ENCODE results near the gene CFAP410. TPM values are rescaled to one million over a fixed set of nuclear protein-coding genes. Genes with fewer than 3 reads are reported as not detected.
"Not testable (repeated sequence)": the region's sequence is repeated elsewhere in the genome, so short reads cannot be mapped to it uniquely, and the experiment has no call there.

CFAP410 gene
- polyA plus RNA-seq, 3 donors = 14.8 to 18.7 (median 15.4) TPM

DNA sequence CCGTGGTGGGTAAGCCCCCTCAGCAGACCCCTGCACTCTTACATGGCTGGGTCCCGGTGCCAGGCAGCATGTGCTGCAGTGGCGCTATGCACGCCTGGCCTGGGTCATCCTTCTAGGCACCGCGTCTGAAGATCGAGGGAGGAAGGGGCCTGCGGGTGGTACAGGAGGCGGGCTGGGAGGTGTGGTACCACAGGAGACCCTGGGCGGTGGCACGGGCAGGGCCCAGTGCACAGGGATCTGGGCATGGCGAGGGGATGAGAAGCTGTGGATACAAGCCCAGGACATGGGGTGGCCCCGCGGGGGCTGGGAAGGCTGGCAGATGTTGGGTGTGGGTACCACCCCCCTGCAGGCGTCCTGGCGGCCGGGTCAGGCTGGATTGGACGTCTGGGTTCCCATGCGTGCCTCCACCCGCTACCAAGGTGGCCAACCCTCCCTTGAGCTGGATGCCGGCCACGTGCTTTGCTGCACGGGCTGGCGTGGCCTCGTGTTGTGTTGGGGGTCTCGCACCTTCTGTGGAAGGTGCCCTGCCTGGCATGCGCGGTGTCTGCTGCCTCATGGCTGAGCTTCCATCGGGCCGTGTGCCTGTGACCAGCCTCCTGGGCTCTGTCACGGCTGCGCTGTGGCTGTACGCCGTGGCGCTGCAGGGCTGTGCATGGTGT lies 19.7 kb downstream of the CFAP410 start:
- no peak for DNase-seq (ENCODE audit: low read depth in 3 of 3, low spot score in 2 of 3)

- DNase-seq (ENCODE audit: low read depth in 3 of 3, low spot score in 2 of 3) = no peak
Observed at GRCh38 chr21:44318489-44319285, 20.5 kb downstream of the CFAP410 start.

GRCh38 chr21:44317871-44318270 lies 21.3 kb downstream of the CFAP410 start:
- DNase-seq (ENCODE audit: low read depth in 3 of 3, low spot score in 2 of 3) = no peak

GRCh38 chr21:44317241-44317782 lies 21.9 kb downstream of the CFAP410 start:
- no peak for DNase-seq (ENCODE audit: low read depth in 3 of 3, low spot score in 2 of 3)

DNA sequence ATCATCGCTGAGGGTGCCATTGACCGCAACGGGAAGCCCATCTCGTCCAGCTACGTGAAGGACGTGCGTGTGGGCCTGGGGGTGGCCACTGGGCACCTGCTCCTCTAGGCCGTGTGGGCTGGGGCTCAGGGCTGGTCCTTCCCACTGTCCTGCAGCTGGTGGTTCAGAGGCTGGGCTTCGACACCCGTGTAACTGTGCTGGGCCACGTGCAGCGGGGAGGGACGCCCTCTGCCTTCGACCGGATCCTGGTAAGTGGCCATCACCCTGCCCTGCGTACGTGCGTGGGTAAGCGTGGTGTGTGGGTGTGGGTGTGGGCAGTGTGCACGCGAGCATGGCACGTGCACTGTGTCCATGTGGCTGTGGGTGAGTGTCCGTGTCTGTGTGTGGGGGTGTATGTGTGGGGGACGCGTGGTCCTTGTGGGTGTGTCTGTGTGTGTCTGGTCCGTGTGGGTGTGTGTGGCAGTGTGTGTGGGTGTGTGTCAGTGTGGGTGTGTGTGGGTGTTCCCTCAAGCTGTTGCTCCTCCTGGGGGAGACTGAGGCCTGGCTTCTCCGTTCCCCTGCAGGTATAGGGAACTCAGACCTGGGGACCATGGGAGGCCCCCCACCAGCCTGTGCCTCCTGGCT lies 22.8 kb downstream of the CFAP410 start:
- no peak for DNase-seq (ENCODE audit: low read depth in 3 of 3, low spot score in 2 of 3)

DNA sequence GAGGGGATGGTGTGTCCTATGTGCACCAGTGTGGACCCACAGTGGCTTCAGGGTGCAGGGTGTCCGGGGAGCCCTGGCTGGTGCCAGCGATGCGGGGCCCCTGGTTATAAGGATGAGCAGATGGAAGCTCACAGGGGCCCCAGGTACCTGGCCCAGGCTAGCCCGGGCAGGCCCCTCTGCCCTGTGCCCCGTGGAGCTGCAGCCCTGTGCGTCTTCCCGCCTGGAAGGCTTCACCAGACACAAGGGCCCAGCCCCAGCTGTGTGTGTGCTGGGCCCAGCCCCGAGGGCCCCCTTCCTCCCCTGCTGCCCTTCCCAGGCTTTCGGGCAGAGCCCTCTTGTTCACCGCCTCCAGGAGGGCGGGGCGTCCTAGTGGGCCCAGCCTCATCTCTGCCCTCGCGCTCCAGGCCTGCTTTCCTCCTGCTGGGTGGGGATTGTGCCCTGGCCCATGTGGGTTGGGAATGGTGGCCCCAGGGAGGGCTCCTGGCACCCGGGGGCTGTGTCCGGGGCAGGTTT lies 23.4 kb downstream of the CFAP410 start:
- no peak for DNase-seq (ENCODE audit: low read depth in 3 of 3, low spot score in 2 of 3)

DNA sequence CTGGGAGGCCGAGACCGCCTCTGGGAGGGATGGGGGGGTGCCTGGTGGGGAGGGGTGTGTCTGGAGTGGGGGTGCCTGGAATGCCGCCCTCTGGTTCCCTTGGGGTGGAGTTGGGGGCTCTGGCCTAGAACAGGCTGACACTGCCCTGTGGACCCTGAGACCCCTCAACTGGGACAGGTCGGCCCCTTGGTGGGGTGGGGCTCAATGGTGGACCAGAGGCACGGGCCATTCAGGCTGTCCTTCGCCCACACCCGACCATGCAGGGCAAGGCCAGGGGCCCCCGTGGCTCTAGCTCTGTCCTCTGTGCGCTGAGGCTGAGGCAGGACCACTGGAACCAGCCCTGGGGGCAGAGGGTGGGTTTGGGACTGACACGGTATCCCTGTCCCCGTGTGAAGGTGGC lies 24.6 kb downstream of the CFAP410 start:
- DNase-seq (ENCODE audit: low read depth in 3 of 3, low spot score in 2 of 3) = no peak

- DNase-seq (ENCODE audit: low read depth in 3 of 3, low spot score in 2 of 3) = no peak
Observed at GRCh38 chr21:44314128-44314527, 25.1 kb downstream of the CFAP410 start.

GRCh38 chr21:44313451-44313850 lies 25.7 kb downstream of the CFAP410 start:
- DNase-seq (ENCODE audit: low read depth in 3 of 3, low spot score in 2 of 3) = no peak

DNA sequence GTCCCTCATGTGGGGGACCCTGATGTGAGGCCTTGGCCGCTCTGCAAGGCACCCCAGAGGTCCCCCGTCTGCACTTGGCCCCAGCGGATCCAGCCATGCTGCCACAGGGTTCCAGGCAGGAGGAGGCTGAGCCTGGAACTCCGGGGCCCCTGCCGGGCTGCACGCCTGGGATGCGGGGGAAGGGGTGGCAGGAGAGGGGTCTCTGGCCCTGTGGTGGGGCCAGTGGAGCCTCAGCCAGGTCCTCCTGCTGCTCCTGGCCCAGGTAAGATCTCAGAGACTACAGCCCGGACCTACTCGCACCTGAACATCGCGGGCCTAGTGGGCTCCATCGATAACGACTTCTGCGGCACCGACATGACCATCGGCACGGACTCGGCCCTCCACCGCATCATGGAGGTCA lies 26.5 kb downstream of the CFAP410 start:
- no peak for DNase-seq (ENCODE audit: low read depth in 3 of 3, low spot score in 2 of 3)

DNA sequence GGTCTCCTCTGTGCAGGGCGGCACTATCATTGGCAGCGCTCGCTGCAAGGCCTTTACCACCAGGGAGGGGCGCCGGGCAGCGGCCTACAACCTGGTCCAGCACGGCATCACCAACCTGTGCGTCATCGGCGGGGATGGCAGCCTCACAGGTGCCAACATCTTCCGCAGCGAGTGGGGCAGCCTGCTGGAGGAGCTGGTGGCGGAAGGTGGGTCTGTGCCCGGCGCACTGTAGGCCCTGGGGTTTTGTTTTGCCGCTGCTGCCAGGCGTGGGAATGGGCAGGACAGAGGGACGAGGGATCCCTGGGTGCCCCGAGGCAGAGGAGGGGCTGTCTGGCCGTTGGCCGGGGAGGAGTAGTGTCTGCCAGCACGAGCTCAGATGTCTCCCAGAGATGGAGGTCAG lies 27.1 kb downstream of the CFAP410 start:
- no peak for DNase-seq (ENCODE audit: low read depth in 3 of 3, low spot score in 2 of 3)

GRCh38 chr21:44310628-44311507 lies 28.3 kb downstream of the CFAP410 start:
- no peak for DNase-seq (ENCODE audit: low read depth in 3 of 3, low spot score in 2 of 3)

DNA sequence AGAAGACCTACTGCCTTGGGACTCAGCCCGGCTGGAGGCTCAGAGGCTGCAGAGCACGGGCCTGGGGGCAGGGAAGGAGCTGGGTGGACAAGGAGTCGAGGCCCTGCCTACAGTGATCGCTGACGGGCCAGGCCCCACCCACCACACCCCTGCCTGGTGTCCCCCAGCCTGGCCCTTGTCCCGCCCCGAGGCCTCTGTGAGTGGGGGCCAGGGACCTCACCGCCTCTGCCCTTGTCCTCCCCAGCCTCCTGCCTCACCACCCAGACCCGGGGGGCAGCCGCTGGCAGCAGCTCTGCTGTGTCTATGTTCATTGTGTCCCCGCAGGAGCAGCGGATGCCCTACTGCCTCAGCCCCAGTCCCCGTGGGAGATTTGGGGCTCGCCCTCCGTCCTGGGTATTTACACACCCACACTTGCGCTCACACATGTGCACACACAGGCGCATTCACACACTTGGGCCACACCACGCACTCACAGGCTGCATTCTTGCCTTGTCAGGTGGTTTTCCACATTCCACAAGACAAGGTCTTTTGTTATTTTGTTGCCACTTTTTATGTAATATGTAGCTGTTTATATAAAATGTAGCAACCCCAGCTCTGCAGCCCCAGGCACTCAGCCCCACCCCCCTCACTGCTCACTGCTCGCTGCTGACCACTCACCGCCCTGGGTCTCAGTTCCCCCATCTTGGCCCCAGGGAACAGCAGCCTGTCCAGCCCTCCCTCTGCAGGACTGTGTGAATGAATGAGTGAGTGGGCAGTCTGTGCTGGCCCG lies 32.1 kb downstream of the CFAP410 start:
- no peak for DNase-seq (ENCODE audit: low read depth in 3 of 3, low spot score in 2 of 3)

DNA sequence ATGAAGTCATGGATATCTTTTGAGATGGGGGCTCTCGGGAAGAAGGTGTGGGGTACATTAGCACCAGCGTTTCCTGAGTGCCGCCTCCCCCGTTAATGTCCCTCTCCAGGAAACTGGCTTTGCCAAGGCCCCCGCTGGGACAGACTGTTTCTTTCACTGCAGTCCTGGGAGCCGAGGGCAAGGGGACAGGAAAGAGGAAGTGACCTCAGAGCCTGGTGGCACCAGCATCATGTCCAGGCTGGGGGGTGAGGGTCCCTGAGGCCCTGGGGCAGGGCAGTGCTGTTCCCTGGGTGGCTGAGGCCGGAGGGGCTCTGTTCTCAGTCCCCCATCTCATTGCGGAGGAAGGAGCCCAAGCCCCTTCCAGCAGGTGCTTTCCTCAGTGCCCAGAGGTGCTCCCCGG lies 33.5 kb downstream of the CFAP410 start:
- DNase-seq (ENCODE audit: low read depth in 3 of 3, low spot score in 2 of 3) = no peak

DNA sequence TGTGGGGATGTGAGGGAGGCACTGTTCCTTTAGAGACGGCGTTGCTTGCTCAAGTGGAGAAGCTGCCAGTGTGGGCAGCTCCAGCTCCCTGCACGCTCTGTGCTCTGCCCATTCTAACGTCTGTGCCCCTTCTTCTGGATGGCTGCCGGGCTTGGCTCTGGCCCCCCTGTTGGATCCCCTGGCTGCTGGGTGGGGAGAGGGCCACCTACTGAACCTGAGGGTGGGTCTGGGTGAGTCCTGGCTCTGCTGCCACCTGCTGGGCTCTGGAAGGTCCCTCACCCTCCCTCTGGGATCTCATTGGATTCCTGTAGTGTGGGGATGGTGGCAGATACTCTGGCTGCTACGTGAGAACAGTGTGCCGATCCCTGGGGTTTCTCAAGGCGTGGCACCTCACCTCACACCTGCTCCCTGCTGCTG lies 34.3 kb downstream of the CFAP410 start:
- no peak for DNase-seq (ENCODE audit: low read depth in 3 of 3, low spot score in 2 of 3)

DNA sequence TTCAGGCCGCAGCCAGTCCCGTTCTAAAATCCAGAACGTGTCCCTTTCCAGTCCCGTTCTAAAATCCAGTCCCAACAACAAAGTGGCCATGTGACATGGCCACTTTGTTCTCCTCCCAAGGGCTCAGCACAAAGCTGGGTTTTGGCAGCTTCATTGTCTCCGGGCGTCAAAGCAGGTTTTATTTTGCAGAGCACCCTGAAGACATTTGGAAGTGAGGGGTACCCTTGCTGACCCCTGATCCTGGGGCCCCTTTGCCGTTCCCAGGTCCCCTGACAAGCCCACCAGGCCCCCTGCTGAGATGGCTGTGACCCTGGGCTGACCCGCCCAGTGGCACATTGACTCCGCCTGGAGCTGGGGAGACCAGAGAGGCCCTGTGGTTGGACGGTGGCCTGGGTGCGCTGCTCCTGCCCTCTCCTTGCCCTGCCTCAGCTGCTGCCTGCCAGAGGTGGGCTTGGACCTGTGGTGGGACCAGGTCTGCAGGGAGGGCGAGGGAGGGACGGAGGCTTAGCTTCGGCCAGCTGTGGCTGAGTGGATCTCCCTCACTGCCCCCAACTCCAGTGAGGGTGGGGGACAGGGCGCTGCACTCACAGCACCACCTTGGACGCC lies 35.1 kb downstream of the CFAP410 start:
- DNase-seq (ENCODE audit: low read depth in 3 of 3, low spot score in 2 of 3) = no peak

- no peak for DNase-seq (ENCODE audit: low read depth in 3 of 3, low spot score in 2 of 3)
Observed at GRCh38 chr21:44303490-44303981, 35.7 kb downstream of the CFAP410 start.

GRCh38 chr21:44302573-44303401 lies 36.4 kb downstream of the CFAP410 start:
- not testable (repeated sequence) for DNase-seq (ENCODE audit: low read depth in 3 of 3, low spot score in 2 of 3)

Data from right renal cortex interstitium (tissue), 3 donors.